ENCODE results near the gene FOXO3. TPM values are rescaled to one million over a fixed set of nuclear protein-coding genes. Genes with fewer than 3 reads are reported as not detected.

The FOXO3 gene
- total RNA-seq, 1 experiment from 2014 or later = 11.5 TPM

DNA sequence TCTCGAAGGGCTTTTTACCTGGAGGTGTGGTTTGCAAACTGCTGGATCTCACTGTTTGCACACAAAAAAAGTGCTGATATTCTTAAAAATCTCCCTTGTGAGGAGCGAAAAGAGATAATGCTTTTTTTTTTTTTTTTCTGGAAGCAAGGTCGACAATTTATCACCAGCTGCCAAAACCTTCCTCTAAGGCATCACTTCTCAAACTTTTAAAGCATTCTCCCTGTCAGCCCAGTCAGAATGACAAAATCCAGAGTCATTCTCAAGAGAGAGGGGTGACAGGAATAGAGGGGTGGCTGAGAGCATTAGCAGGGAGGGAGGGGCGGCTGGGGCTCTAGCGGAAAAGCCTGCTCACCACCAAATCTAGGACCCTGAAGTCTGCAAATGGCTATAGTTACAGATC, 150.4 kb downstream of the FOXO3 start:
- no peak for DNase-seq (ENCODE audit: low read depth)

- DNase-seq (ENCODE audit: low read depth) = no peak
Observed at GRCh38 chr6:108711826-108712225, 151.1 kb downstream of the FOXO3 start.

- DNase-seq (ENCODE audit: low read depth) = no peak
Observed at GRCh38 chr6:108712946-108713345, 152.2 kb downstream of the FOXO3 start.

GRCh38 chr6:108714101-108714765, 153.5 kb downstream of the FOXO3 start:
- no peak for DNase-seq (ENCODE audit: low read depth)

- no peak for DNase-seq (ENCODE audit: low read depth)
Observed at GRCh38 chr6:108714766-108715414, 154.2 kb downstream of the FOXO3 start.

DNA sequence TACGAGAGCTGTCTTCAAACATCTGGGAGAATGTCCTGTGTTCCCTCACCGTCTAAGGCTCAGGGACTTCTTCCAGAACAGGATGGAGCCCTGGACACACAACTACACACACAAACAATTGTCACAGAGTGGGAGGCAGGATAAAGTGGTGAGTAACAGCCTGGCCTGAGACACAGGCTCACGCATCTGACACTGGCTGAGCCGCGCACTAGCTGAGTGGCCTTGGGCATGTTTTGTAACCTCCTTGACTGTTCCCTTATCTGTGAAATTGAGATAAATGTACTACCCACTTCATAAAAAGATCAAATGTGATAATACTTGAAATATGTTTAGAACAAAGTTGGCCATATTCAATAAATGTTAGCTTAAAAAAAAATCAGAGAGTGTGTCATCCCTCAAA, 155.1 kb downstream of the FOXO3 start:
- no peak for DNase-seq (ENCODE audit: low read depth)

- no peak for DNase-seq (ENCODE audit: low read depth)
Observed at GRCh38 chr6:108716801-108717791, 156.4 kb downstream of the FOXO3 start.

GRCh38 chr6:108719477-108719876, 158.8 kb downstream of the FOXO3 start:
- DNase-seq (ENCODE audit: low read depth) = no peak

DNA sequence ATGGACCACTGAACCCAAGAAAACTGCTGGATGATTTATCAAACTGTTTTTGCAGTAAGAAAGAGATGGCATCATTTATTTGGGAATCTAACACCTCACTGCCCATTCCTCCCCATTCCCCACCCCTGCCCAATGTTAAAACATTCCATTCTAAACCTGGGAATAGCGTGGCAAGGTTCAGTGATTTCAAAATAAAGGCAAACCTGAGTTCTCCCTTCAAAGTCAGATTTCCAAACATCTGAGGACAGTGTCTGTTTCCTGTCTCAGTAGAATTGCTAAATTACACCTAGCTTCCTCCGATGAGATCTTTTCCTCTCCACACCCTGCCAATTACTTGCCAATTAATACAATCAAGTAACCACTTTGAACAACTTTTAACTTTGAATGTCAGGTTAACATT, 160.1 kb downstream of the FOXO3 start:
- no peak for DNase-seq (ENCODE audit: low read depth)

DNA sequence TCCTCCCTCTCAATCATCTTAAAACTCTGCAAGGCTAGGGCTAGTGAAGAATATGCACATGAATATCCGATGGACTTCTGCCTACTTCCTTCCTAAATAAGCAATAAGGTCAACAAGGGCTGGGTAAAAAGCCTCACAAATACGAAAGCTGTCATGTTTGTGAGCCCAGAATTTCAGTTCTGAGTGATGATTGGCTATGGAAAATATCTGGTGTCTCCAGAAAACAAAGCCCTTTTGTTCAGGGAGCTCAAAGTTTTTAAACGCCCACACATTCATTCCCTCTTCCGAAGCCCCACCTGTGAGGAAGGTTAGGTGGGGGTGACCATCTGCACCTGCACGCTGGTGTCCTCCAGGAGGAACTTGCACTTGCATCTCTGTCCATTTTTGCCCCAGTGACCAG, 160.6 kb downstream of the FOXO3 start:
- DNase-seq (ENCODE audit: low read depth) = no peak

DNA sequence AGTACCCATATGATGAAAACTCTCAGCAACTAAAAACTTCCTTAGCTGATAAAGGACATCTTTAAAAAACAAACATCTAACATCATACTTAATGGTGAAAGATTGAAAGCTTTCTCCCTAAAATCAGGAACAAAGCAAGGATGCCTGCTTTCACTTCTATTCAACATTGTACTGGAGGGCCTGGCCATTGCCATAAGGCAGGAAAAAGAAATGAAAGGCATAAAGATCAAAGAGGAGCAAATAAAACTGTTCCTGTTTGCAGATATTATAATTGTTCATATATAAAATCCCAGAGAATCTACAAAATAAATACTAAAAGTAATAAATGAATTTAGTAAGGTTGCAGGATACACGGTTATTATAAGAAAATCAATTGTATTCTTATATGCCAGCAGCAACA, 162.9 kb downstream of the FOXO3 start:
- DNase-seq (ENCODE audit: low read depth) = no peak

DNA sequence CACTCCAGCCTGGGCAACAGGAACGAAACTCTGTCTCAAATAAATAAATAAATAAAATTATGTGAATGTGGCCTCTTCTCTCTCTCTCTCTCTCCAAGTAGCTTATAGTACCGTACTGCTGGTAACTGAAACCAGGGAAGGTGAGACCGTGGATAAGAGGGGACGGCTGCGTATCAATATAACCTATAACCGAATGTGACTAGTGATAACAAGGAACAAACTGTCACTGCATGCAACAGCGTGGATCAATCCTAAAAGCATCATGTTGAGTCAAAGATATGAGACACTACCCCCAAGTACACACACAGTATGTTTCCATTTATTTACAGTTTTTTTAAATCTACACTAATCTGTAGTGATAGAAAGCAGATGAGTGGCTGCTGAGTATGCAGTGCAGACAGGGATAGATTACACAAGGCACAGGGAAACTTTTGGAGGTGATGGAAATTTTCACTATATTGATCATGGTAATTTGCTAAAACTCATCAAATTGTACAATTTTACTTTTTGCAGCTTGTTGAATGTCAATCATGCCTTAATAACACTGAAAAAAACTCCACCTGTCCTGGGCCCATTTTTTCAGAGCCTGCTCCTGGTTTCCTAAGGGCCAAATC, 166.1 kb downstream of the FOXO3 start:
- DNase-seq (ENCODE audit: low read depth) = no peak

DNA sequence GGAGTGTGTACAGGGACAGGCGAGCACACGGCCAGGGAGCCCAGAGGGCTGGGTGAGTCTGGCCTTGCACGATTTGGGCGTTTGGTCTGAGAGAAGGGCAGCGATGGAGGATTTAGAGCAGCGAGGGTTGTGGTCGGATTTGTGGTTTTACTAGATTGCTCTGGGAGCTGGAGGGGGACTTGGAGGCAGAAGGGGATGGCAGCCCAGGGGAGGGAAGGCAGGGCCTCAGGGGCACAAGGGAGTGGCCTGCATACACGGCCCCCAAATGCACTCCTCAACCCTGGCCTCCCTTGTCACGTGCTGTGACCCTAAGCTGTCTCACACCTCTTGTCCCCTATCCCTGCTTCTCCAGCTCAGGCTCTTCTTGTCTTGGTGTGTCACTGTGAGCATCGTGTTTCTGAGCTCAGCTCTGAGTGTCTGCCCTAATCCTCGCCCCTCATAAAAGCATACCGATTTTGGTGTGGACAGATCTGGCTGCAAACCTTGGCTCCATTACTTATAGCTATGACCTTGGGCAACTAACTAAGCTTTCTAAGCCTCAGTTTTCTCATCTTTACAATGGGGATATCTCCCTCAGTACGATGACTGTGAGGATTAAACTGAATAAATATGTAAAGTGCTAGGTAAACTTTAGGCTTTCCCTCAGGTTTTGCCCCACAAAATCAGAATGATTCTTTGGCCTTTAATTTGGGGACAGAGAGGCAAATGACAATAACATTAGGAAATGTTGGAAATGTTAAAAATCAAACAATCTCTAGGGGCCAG, 167.4 kb downstream of the FOXO3 start:
- DNase-seq (ENCODE audit: low read depth) = no peak

DNA sequence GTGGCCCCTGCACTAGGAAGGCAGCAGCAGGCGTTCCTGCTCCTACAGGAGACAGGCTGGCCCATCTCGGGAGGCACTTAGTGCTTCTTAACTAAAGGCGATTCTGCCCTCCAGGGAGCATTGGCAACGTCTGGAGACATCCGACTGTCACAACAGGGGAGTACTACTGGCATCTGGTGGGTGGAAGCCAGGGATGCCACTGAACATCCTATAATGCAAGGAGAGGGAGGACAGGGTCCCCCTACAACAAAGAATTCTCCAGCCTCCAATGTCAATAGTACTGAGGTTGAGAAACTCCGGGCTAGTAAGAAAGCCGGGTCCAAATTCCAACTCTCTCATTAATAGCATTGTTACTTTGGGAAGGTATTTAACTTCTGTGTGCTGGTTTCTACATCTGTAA, 168.1 kb downstream of the FOXO3 start:
- no peak for DNase-seq (ENCODE audit: low read depth)

GRCh38 chr6:108730635-108731515, 170.2 kb downstream of the FOXO3 start:
- DNase-seq (ENCODE audit: low read depth) = no peak

- DNase-seq (ENCODE audit: low read depth) = peak; percentile 59
Observed at GRCh38 chr6:108732091-108732870, 171.6 kb downstream of the FOXO3 start.

DNA sequence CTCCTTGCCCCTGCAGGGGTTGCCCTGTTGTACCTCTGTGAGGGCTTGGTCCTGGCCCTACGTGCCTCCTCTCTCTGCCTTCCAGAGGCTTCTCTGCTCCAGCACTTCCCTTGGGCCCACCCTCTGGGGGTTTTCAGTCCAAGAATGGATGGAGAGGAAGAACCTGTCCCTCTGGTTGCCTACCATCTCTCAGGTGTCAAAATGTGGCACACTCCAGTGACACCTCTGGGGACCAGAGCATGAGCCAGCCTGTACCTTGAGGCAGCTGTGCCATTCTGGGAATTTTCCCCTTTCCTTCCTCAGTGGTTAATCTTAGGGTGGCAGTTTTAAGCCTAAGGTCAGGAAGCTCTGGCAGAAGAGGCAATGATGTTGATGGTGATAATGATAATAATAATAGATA, 172.3 kb downstream of the FOXO3 start:
- DNase-seq (ENCODE audit: low read depth) = no peak

DNA sequence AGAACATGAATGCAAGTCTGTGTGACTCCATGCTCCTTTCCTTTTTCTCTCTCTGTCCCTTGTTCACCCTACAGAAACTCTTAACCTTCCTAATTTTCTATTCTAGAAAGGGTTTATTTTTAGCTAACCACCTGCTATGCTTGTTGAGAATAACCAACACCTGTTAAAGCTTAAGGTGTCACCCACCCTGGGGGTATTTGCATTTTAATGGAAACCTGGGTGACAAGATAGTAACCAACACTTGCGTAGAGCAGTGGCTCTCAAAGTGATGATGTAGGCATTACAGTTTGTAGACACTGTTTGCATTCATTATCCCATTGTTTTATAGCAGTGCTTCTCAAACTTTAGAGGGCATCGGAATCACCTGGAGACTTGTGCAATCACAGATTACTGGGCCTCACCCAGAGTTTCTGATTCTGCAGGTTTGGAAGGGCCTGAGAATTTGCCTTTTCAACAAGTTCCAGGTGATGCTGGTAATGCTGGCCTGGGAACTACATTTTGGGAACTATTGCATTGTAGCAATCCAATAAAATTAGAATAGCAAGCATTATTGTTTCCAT, 173.1 kb downstream of the FOXO3 start:
- no peak for DNase-seq (ENCODE audit: low read depth)

Measured in HT1080 (cell line).